ENCODE measurements around the gene EFNA2.
A peak's percentile ranks its signal among the peaks of the same experiment; 100 is the strongest.

Gene EFNA2

DNA sequence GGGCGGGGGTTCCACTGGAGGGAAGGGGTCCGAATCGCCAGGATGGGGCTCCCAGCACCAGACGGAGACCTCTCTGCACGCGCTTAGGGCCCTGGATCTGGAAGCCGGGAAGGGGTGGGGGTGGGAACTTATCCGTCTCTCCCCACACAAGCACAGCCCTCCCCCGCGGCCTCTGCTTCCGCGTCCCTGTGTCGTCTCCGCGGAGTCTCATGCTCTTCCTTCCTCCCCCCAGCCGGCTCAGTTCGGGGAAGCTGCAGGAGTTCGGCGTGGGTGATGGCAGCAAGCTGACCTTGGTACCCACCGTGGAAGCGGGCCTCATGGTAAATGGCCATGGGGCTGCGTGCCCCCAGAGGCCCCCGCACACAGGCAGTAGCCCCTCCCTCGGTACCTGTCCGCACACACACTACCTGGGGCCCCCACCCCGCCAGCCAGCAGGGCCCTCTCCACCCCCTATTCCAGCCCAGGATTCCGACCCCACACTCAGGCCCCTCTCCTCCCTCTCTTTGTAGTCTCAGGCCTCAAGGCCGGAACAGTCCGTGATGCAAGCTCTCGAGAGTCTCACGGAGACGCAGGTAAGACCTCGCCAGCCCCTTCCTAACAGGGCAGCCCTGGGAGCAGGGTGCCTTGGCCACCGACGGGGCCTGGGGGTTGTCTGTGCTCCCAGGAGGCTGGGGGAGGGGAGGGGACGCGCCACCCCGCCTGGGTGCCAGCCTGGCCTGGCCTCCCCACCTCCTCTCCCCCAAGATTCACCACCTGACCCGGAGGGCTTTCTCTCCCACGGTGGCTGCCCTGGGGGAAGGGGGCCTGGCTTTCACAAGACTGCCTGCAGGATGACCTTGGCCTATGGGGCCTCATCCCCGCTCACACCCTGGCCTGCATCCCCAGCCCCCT lies 34.1 kb upstream of the EFNA2 start:
- peaks cover 65% of the 10 kb centered on the region for H3K36me3 ChIP-seq (ENCODE audit: control insufficient read depth, low read length)
- peak overlapping the region; percentile 96 for H3K4me3 ChIP-seq (ENCODE audit: low read length)
- peaks cover 15% of the 10 kb centered on the region for H3F3A ChIP-seq (ENCODE audit: control insufficient read depth, insufficient read depth)
- peaks cover 64% of the 10 kb centered on the region for H3K79me2 ChIP-seq (ENCODE audit: control insufficient read depth, low read length)
- peaks cover 11% of the 10 kb centered on the region; the same call in 1 of the 2 replicates for H4K20me1 ChIP-seq (ENCODE audit: control insufficient read depth, insufficient read depth, low read depth, low read length)
- H3K27ac ChIP-seq (ENCODE audit: low read depth, low read length), result peak overlapping the region; percentile 94
- no peaks in the 10 kb centered on the region for H3K9me2 ChIP-seq (replicated peaks; ENCODE audit: control insufficient read depth, low read length)
- no peaks in the 10 kb centered on the region for H3K9me3 ChIP-seq (ENCODE audit: control insufficient read depth, insufficient read depth, low read length)
- peak overlapping the region; percentile 94 for H3K4me2 ChIP-seq (ENCODE audit: low read length)
- H3K27me3 ChIP-seq (ENCODE audit: control insufficient read depth, low read length), result no peaks in the 10 kb centered on the region
- no peak for TF ChIP-seq EZH2phosphoT487 (IDR thresholded peaks at IDR 0.05; ENCODE audit: borderline replicate concordance, low read length)
- TF ChIP-seq, protein P1, sequence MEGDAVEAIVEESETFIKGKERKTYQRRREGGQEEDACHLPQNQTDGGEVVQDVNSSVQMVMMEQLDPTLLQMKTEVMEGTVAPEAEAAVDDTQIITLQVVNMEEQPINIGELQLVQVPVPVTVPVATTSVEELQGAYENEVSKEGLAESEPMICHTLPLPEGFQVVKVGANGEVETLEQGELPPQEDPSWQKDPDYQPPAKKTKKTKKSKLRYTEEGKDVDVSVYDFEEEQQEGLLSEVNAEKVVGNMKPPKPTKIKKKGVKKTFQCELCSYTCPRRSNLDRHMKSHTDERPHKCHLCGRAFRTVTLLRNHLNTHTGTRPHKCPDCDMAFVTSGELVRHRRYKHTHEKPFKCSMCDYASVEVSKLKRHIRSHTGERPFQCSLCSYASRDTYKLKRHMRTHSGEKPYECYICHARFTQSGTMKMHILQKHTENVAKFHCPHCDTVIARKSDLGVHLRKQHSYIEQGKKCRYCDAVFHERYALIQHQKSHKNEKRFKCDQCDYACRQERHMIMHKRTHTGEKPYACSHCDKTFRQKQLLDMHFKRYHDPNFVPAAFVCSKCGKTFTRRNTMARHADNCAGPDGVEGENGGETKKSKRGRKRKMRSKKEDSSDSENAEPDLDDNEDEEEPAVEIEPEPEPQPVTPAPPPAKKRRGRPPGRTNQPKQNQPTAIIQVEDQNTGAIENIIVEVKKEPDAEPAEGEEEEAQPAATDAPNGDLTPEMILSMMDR (IDR thresholded peaks at IDR 0.05; ENCODE audit: low read depth, low read length, poor library complexity, severe bottlenecking), result no peak
- H3K4me1 ChIP-seq (ENCODE audit: control insufficient read depth, low read length), result peaks cover 58% of the 10 kb centered on the region

DNA sequence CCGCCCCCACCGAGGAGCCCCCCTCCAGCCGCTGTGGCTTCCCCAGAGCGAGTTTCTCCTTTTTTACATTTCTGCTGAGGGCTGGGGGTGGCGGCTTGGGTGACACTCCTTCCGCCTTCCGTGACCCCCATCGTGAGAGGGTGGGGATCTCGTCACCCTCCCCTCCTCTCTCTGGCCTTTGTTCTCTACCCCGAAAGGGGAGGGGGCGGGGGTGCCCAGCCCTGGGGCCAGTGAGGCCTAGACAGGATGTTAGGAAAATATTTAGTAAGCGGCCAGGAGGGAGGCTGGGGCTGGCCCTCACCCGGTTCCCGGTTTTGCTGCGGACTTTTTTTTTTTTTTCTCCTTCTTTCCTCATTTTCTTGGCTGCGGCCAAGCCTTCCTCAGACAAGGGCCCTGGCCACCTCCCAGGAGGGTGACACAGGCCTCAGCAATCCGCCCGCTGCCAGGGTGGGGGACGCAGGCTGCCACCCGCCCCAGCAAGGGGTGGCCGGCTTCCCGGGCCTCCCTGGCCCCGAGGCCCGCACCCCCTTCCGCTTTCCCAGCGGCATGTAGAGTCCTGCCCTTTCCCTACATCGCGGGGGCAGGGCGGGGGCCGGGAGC lies 33.4 kb upstream of the EFNA2 start:
- Histone ChIP-seq H4K20me1 (ENCODE audit: control insufficient read depth, insufficient read depth, low read depth, low read length) (peaks cover 11% of the 10 kb centered on the region; the same call in 1 of the 2 replicates), H3K79me2 (ENCODE audit: control insufficient read depth, low read length) (peaks cover 64% of the 10 kb centered on the region), H3K36me3 (ENCODE audit: control insufficient read depth, low read length) (peaks cover 71% of the 10 kb centered on the region), H3K4me3 (ENCODE audit: low read length) (peak overlapping the region; percentile 96), H3K4me1 (ENCODE audit: control insufficient read depth, low read length) (peaks cover 65% of the 10 kb centered on the region), H3K27ac (ENCODE audit: low read depth, low read length) (peak overlapping the region; percentile 94), H3K9me2 (replicated peaks; ENCODE audit: control insufficient read depth, low read length) (no peaks in the 10 kb centered on the region), H3K9me3 (ENCODE audit: control insufficient read depth, insufficient read depth, low read length) (no peaks in the 10 kb centered on the region), H3F3A (ENCODE audit: control insufficient read depth, insufficient read depth) (peaks cover 20% of the 10 kb centered on the region), H3K4me2 (ENCODE audit: low read length) (peak overlapping the region; percentile 94), H3K27me3 (ENCODE audit: control insufficient read depth, low read length) (no peaks in the 10 kb centered on the region)
- TF ChIP-seq EZH2phosphoT487 (IDR thresholded peaks at IDR 0.05; ENCODE audit: borderline replicate concordance, low read length), result no peak
- TF ChIP-seq, protein P1 (IDR thresholded peaks at IDR 0.05; ENCODE audit: low read depth, low read length, poor library complexity, severe bottlenecking), result no peak

DNA sequence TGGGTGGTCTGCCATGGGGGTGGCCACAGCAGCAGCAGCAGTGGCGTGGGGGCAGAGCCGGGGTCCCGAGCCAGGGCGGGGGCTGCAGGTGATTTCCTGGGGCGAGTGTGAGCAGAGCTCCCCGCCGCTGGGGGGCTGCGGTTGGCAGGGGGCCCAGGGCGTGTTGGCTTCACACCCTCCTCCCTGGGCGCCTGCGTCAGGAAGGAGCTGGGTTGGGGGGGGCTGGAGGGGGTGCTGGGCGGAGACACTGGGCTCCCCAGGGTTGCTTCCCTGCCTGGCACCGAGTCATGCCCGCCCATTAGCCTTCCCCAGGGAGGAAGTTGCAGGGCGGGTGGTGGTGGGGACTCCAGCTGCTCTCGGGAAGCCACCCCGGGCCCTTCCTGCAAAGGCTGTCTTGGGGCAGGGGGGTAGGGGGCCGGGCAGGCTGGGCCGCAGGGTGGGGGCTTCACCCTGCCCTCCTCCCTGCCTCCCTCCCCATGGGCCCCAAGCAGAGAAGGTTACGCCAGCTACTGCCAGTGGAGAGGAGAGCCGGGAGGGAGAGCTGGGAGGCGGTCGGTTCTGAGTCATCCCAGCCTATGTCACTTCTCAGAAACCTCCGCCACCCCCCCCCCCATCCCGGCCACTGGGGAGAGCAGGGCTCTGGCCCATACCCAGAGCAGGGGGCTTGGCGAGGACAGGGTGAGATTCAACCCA lies 32.7 kb upstream of the EFNA2 start:
- no peaks in the 10 kb centered on the region for H3K27me3 ChIP-seq (ENCODE audit: control insufficient read depth, low read length)
- peaks cover 74% of the 10 kb centered on the region for H3K36me3 ChIP-seq (ENCODE audit: control insufficient read depth, low read length)
- no peaks in the 10 kb centered on the region for H3K9me2 ChIP-seq (replicated peaks; ENCODE audit: control insufficient read depth, low read length)
- H3K27ac ChIP-seq (ENCODE audit: low read depth, low read length), result peak overlapping the region; percentile 94
- TF ChIP-seq, protein P1 (IDR thresholded peaks at IDR 0.05; ENCODE audit: low read depth, low read length, poor library complexity, severe bottlenecking), result peak; percentile 34
- TF ChIP-seq EZH2phosphoT487 (IDR thresholded peaks at IDR 0.05; ENCODE audit: borderline replicate concordance, low read length), result no peak
- H4K20me1 ChIP-seq (ENCODE audit: control insufficient read depth, insufficient read depth, low read depth, low read length), result peaks cover 11% of the 10 kb centered on the region; the same call in 1 of the 2 replicates
- no peaks in the 10 kb centered on the region for H3K9me3 ChIP-seq (ENCODE audit: control insufficient read depth, insufficient read depth, low read length)
- H3K4me1 ChIP-seq (ENCODE audit: control insufficient read depth, low read length), result peaks cover 66% of the 10 kb centered on the region
- peak overlapping the region; percentile 94 for H3K4me2 ChIP-seq (ENCODE audit: low read length)
- H3K4me3 ChIP-seq (ENCODE audit: low read length), result peak overlapping the region; percentile 96
- peaks cover 67% of the 10 kb centered on the region for H3K79me2 ChIP-seq (ENCODE audit: control insufficient read depth, low read length)
- H3F3A ChIP-seq (ENCODE audit: control insufficient read depth, insufficient read depth), result peaks cover 25% of the 10 kb centered on the region

Measured in DOHH2 (cell line).